ENCODE results near the gene NOTCH3. TPM values are rescaled to one million over a fixed set of nuclear protein-coding genes. Genes with fewer than 3 reads are reported as not detected.

NOTCH3 gene
- total and polyA plus RNA-seq, 2 of the 8 experiments (the other 6 are each of a cell fraction or from before 2014, with no cell fraction given): 37.5 to 107 TPM

DNA sequence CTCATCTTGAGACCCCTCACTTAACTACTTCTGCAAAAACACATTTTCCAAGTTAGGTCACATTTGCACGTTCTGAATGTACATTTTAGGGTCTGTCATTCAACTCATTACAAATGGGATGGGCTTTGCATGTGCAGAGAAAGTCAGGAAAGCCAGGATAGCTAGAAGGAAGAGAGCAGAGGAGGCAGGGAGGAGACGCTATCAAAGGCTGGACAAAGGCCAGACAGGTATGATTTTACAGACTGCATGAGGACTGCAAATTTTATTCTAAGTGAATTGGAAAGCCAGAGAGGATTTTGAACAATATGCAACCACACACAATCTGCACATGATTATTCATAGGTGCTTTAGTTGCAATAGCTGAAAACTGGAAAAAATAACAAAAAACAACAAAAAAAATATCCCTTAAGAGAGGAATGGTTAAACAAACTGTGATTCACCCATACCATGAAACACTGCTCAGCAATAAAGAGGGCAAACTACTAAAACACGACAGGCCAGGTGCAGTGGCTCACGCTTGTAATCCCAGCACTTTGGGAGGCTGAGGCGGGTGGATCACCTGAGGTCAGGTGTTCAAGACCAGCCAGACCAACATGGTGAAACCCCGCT is 72.5 kb downstream of the NOTCH3 start (continued):
- TF ChIP-seq NANOG (IDR thresholded peaks at IDR 0.05; ENCODE audit: insufficient read depth, low read depth, low read length, poor library complexity, severe bottlenecking) (no peak), EZH2 (IDR thresholded peaks at IDR 0.05; ENCODE audit: low read depth, low read length, severe bottlenecking) (no peak), CHD2 (IDR thresholded peaks at IDR 0.05; ENCODE audit: low read length) (no peak)

All from H1 (cell line).